NCI-H2171 (cell line): Measurements from ENCODE around the gene MX1.

Experiments
- DNase-seq: peaks from one replicate; lab custom pipeline; 2025; lab: John Stamatoyannopoulos, UW

Gene MX1

GRCh38 chr21:41460578-41461527 is 34.8 kb downstream of the MX1 start:
- no peak for DNase-seq

- no peak for DNase-seq
Observed at GRCh38 chr21:41465176-41465781, 39.2 kb downstream of the MX1 start.

GRCh38 chr21:41466024-41466820 is 40.2 kb downstream of the MX1 start:
- no peak for DNase-seq

- no peak for DNase-seq
Observed at GRCh38 chr21:41470054-41470453, 44.0 kb downstream of the MX1 start.

- DNase-seq = no peak
Observed at GRCh38 chr21:41472753-41473548, 46.9 kb downstream of the MX1 start.

- DNase-seq = no peak
Observed at GRCh38 chr21:41475714-41476420, 49.8 kb downstream of the MX1 start.

GRCh38 chr21:41477641-41478318 is 51.7 kb downstream of the MX1 start:
- DNase-seq = no peak

- DNase-seq = no peak
Observed at GRCh38 chr21:41478319-41479177, 52.5 kb downstream of the MX1 start.

GRCh38 chr21:41479686-41480085 is 53.6 kb downstream of the MX1 start:
- no peak for DNase-seq

- no peak for DNase-seq
Observed at GRCh38 chr21:41480086-41480690, 54.1 kb downstream of the MX1 start.

- DNase-seq = no peak
Observed at GRCh38 chr21:41481191-41481590, 55.2 kb downstream of the MX1 start.

GRCh38 chr21:41482301-41482700 is 56.3 kb downstream of the MX1 start:
- no peak for DNase-seq

GRCh38 chr21:41482980-41483379 is 56.9 kb downstream of the MX1 start:
- DNase-seq = no peak

- DNase-seq = no peak
Observed at GRCh38 chr21:41483415-41483814, 57.4 kb downstream of the MX1 start.

- DNase-seq = no peak
Observed at GRCh38 chr21:41483973-41484372, 57.9 kb downstream of the MX1 start.

- DNase-seq = no peak
Observed at GRCh38 chr21:41487082-41487481, 61.0 kb downstream of the MX1 start.

- DNase-seq = no peak
Observed at GRCh38 chr21:41488080-41488479, 62.0 kb downstream of the MX1 start.

GRCh38 chr21:41489329-41489728 is 63.3 kb downstream of the MX1 start:
- no peak for DNase-seq

GRCh38 chr21:41490330-41490729 is 64.3 kb downstream of the MX1 start:
- DNase-seq = no peak
